Adrenal gland (tissue), 12 donors: Measurements from ENCODE around the gene TAL2. TPM values are rescaled to one million over a fixed set of nuclear protein-coding genes. Genes with fewer than 3 reads are reported as not detected.

ENCODE experiments used
- DNase-seq, 7 donors: peaks; one replicate each; pipeline ENCODE4 v3.0.0-alpha.2; 2019 to 2020
- H3K27ac ChIP-seq, 5 donors: fragments of 200-600 bp; sonication (generic) in 4 of 5; 1 replicate in 3 of 5; 2 replicates in 2 of 5; pipeline versions ENCODE4 v1.5.1 to v1.8.0; 2016 to 2020; ENCODE audit warnings: mild to moderate bottlenecking in 1 of 5
- H3K27me3 ChIP-seq: fragments of 200-600 bp; 2 replicates; pipeline ENCODE4 v1.8.0; 2021
- H3K36me3 ChIP-seq, 2 donors: fragments of 200-600 bp; replicated peaks in 1 of 2; 1 replicate in 1 of 2; 2 replicates in 1 of 2; pipeline versions ENCODE4 v1.5.1 to v1.8.0; 2018 to 2022
- H3K4me1 ChIP-seq, 2 donors: fragments of 200-600 bp; replicated peaks in 1 of 2; 1 replicate in 1 of 2; 2 replicates in 1 of 2; pipeline versions ENCODE4 v1.5.1 to v1.8.0; 2018 to 2021
- H3K4me3 ChIP-seq, 4 donors: fragments of 200-600 bp; sonication (generic) in 3 of 4; one replicate each; pipeline ENCODE4 v1.5.1; 2016 to 2018
- H3K9me3 ChIP-seq, 3 donors: fragments of 200-600 bp; sonication (generic) in 1 of 3; replicated peaks in 1 of 3; 1 replicate in 2 of 3; 2 replicates in 1 of 3; pipeline versions ENCODE4 v1.5.1 to v1.8.0; 2016 to 2021
- CTCF ChIP-seq, 6 experiments: fragments of 450-650 bp in 4 of 6; fragments of 200-600 bp in 2 of 6; sonication (generic) in 1 of 6; IDR thresholded peaks; 1 replicate in 5 of 6; 2 replicates in 1 of 6; pipeline versions ENCODE4 v1.5.1 to v1.8.0; 2016 to 2021; ENCODE audit warnings: antibody characterized with exemption in 6 of 6, mild to moderate bottlenecking in 2 of 6, moderate library complexity in 1 of 6
- POLR2A ChIP-seq, 2 donors: fragments of 450-650 bp; IDR thresholded peaks; one replicate each; pipeline ENCODE4 v1.6.1; 2017; ENCODE audit warnings: antibody characterized with exemption in 2 of 2, mild to moderate bottlenecking in 2 of 2, moderate library complexity in 1 of 2
- WGBS, 4 donors: extraction: QIAGEN DNeasy Blood & Tissue Kit in 2 of 4; methylation state at CpG; one replicate each; pipeline versions ENCODE4 v1.1.5 to v1.1.7; 2013 to 2017; 5-methylcytosine and 5-hydroxymethylcytosine counted together
- intact Hi-C, 2 donors: fragments of 100-400 bp; cut with DNase I; formaldehyde crosslinking; loops; one replicate each; pipeline versions ENCODE4 v1.14.1 to v1.15.0; 2022 to 2023
- polyA plus RNA-seq, 3 donors: library from polyadenylated mRNA; stranded (reverse); fragments of 200-250 nt in 2 of 3; fragments of 350-450 nt in 1 of 3; fragmentation: Illumina TruSeq in 1 of 3; extraction: RNeasy Lipid Tissue Mini Kit (QIAGEN cat#74804) in 1 of 3; gene quantifications; one replicate each; pipeline ENCODE4 v1.2.3, GENCODE V29; 2013 to 2014
- total RNA-seq, 9 donors: library from RNA; depleted of rRNA in 4 of 9; stranded (reverse); fragments of >200 nt in 4 of 9; fragments of 120-200 nt in 1 of 9; fragmentation: NEBNext Ultra II Directional in 1 of 9; extraction: Animal tissue kit (Norgen Biotek cat#: 25700) in 1 of 9; gene quantifications; one replicate each; pipeline versions ENCODE4 v1.1.0 to v1.2.4, GENCODE V29; 2013 to 2023
- donor health status: healthy with polysubstance abuse.
- donor health status: Bipolar disorder and iron deficiency.
- donor health status: DM: yes; HTN: yes; CAD: no.
- donor health status: DM: no; HTN: no; CAD: no.
- donor health status: DM: no; HTN: no; CAD: no.
- donor health status: DM: yes; HTN: yes; CAD: no.

The TAL2 gene
- total and polyA plus RNA-seq, 12 donors, result 0.39 to 1.7 TPM; not detected in 10

GRCh38 chr9:105686936-105687335, 24.7 kb downstream of the TAL2 start:
- TF ChIP-seq POLR2A (IDR thresholded peaks at IDR 0.05), result no peak
- TF ChIP-seq CTCF (IDR thresholded peaks at IDR 0.05), result no peak
- intact Hi-C loops, result no loop called here
- Histone ChIP-seq H3K9me3 (no peaks in the 10 kb centered on the region), H3K27me3 (no peaks in the 10 kb centered on the region), H3K36me3 (no peaks in the 10 kb centered on the region), H3K27ac (no peak overlapping the region), H3K4me1 (no peaks in the 10 kb centered on the region), H3K4me3 (no peak overlapping the region)
- 88 to 99% (median 94%) methylated on average over 4 of the region's 4 CpGs for WGBS, 4 donors
- no peak for DNase-seq

DNA sequence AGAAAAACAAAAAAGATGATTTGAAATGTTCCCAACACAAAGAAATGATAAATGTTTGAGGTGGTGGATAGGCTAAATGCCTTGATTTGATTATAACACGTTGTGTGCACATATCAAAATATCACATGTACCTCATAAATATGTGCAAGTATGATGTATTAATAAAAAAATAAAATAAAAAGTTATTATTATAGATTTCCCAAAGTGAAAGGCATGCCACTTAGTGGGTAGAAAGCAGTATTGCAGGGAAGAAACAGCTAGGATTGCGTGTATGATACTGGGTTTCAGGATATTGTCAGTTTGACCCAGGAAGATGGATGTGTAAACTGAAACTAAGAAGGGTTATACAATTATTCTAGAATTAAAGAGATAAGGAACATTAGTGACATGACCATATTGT, 28.5 kb downstream of the TAL2 start:
- TF ChIP-seq POLR2A (IDR thresholded peaks at IDR 0.05) (no peak), CTCF (IDR thresholded peaks at IDR 0.05) (peak; percentile 14 to 44 (median 28))
- Histone ChIP-seq H3K4me3 (no peak overlapping the region), H3K36me3 (no peaks in the 10 kb centered on the region), H3K27me3 (no peaks in the 10 kb centered on the region), H3K27ac (no peak overlapping the region), H3K9me3 (no peaks in the 10 kb centered on the region), H3K4me1 (peaks cover 7 to 9% of the 10 kb centered on the region in 2 donors)
- DNase-seq, result no peak
- intact Hi-C loops, result loop anchor here in 1 of 2 donors (10.0 kb wide), 1 partner anchor 256 kb away; no protein-coding TSS in a partner anchor
- 31 to 52% (median 33%) methylated on average over 2 of the region's 2 CpGs for WGBS, 4 donors

GRCh38 chr9:105693435-105694189, 31.4 kb downstream of the TAL2 start:
- Histone ChIP-seq H3K9me3 (no peaks in the 10 kb centered on the region), H3K27me3 (no peaks in the 10 kb centered on the region), H3K4me1 (peaks cover 7 to 9% of the 10 kb centered on the region in 2 donors), H3K36me3 (no peaks in the 10 kb centered on the region), H3K4me3 (peak overlapping the region in 2 of 4 donors; percentile 77 to 90), H3K27ac (peak overlapping the region in 1 of 5 donors; percentile 86)
- no peak for TF ChIP-seq POLR2A (IDR thresholded peaks at IDR 0.05)
- no peak for TF ChIP-seq CTCF (IDR thresholded peaks at IDR 0.05)
- intact Hi-C loops, result loop anchor here in 1 of 2 donors (10.0 kb wide), 1 partner anchor 259 kb away; no protein-coding TSS in a partner anchor
- DNase-seq, result no peak
- WGBS, 4 donors, result 5 to 8% (median 6%) methylated on average over 15 of the region's 15 CpGs

DNA sequence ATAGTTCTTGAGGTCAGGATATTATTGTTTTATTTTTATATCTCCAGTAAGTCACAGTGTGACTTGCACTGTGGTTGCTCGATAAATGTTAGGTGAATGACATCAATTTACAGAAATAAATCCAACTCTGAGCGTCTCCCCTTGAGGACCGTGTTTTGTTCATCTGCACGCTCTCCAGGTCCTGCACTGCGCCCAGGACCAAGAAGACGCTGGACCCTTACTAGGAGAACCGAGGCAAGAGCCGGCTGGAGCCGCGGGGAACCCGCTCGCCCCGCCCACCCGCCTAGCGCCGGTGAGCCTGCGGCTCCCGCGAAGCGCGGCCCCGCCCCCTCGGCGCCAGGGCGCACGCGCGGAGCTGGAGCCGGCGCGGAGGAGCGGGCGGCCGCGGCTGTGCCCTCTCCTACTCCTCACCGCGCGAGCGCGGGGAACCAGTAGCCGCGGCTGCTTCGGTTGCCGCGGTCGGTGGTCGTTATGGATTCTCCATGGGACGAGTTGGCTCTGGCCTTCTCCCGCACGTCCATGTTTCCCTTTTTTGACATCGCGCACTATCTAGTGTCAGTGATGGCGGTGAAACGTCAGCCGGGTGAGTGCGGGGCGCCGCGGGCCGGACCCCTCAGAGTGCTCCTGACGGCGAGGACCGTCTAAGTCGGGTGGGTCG, 32.1 kb downstream of the TAL2 start, which contains the start of gene TMEM38B:
TMEM38B (plus strand) TSS at position 352 of the 658 bp plus-strand sequence; CDS start at position 472, 120 bp downstream.
- Histone ChIP-seq H3K36me3 (no peaks in the 10 kb centered on the region), H3K9me3 (no peaks in the 10 kb centered on the region), H3K27me3 (no peaks in the 10 kb centered on the region), H3K4me1 (peaks cover 7 to 9% of the 10 kb centered on the region in 2 donors), H3K4me3 (peak within 1 kb of the TSS; percentile 22 to 90 (median 72)), H3K27ac (peak within 1 kb of the TSS in 4 of 5 donors; percentile 71 to 87 (median 86))
- intact Hi-C loops, result loop anchor here in 1 of 2 donors (10.0 kb wide), 1 partner anchor 260 kb away; no protein-coding TSS in a partner anchor
- WGBS, 4 donors, result 0 to 1% (median 1%) methylated on average over 8 to 65 of the region's 65 CpGs
- TF ChIP-seq CTCF (IDR thresholded peaks at IDR 0.05) (no peak), POLR2A (IDR thresholded peaks at IDR 0.05) (peak; percentile 48 to 61)
- DNase-seq, result peak; percentile 65 to 86 (median 79)
